Measurements from ENCODE around the gene PIGZ.
A peak's percentile ranks its signal among the peaks of the same experiment; 100 is the strongest.

Gene PIGZ

GRCh38 chr3:196968233-196969133 lies at the start of gene PIGZ:
Gene PIGZ, minus strand, starts transcription at chr3:196968833. Its CDS starts 16,802 bp downstream, at chr3:196952031.
- DNase-seq = no peak

- DNase-seq = no peak
These were observed 48.4 kb upstream of the PIGZ start for GRCh38 chr3:197017003-197017402.

- DNase-seq = no peak
These were observed 47.4 kb upstream of the PIGZ start for GRCh38 chr3:197015790-197016736.

GRCh38 chr3:197014942-197015575 lies 46.4 kb upstream of the PIGZ start:
- no peak for DNase-seq

- DNase-seq = no peak
These were observed 45.4 kb upstream of the PIGZ start for GRCh38 chr3:197014024-197014423.

GRCh38 chr3:197012540-197012883 lies 43.9 kb upstream of the PIGZ start:
- DNase-seq = no peak

GRCh38 chr3:197011780-197012539 lies 43.3 kb upstream of the PIGZ start:
- no peak for DNase-seq

- no peak for DNase-seq
These were observed 42.1 kb upstream of the PIGZ start for GRCh38 chr3:197010556-197011351.

- DNase-seq = no peak
These were observed 40.9 kb upstream of the PIGZ start for GRCh38 chr3:197009532-197010019.

- no peak for DNase-seq
These were observed 40.0 kb upstream of the PIGZ start for GRCh38 chr3:197008436-197009209.

GRCh38 chr3:197007953-197008352 lies 39.3 kb upstream of the PIGZ start:
- DNase-seq = no peak

- no peak for DNase-seq
These were observed 38.8 kb upstream of the PIGZ start for GRCh38 chr3:197007296-197007940.

GRCh38 chr3:197006860-197007259 lies 38.2 kb upstream of the PIGZ start:
- no peak for DNase-seq

- DNase-seq = no peak
These were observed 37.8 kb upstream of the PIGZ start for GRCh38 chr3:197006446-197006845.

- no peak for DNase-seq
These were observed 35.1 kb upstream of the PIGZ start for GRCh38 chr3:197003461-197004385.

GRCh38 chr3:197002701-197003454 lies 34.2 kb upstream of the PIGZ start:
- peak; percentile 78 for DNase-seq

- no peak for DNase-seq
These were observed 33.5 kb upstream of the PIGZ start for GRCh38 chr3:197001972-197002700.
